HCT116 (cell line): Measurements from ENCODE around the gene MPV17. TPM values are rescaled to one million over a fixed set of nuclear protein-coding genes. Genes with fewer than 3 reads are reported as not detected.

Source experiments
- ATAC-seq: fragments of 200-7000 bp; cut with Tn5 transposase; 2 replicates; pipeline ENCODE4 v1.9.1; 2020; ENCODE audit warnings: mild to moderate bottlenecking, moderate library complexity
- BruUV-seq: library from RNA; stranded (reverse); fragments of 400-500 nt; replicated peaks from 2 replicates; lab custom pipeline; 2021; lab: Mats Ljungman, UMichigan
- CTCF ChIA-PET: fragments of 300-600 bp; sonication (Branson Sonifier 250); formaldehyde crosslinking; loops from one replicate; lab custom pipeline; 2021; ENCODE audit warnings: antibody characterized with exemption; lab: Charles Lee
- POLR2A ChIA-PET: fragments of 300-600, 350-600 bp; sonication (Branson Sonifier 250); formaldehyde crosslinking; loops from one replicate; lab custom pipeline; 2021; ENCODE audit warnings: antibody characterized with exemption; lab: Charles Lee
- RAD21 ChIA-PET, 2 experiments: fragments of 300-600 bp; sonication (Branson Sonifier 250); formaldehyde crosslinking; loops; one replicate each; lab custom pipeline; 2023; ENCODE audit warnings: low total read pairs in 2 of 2; ENCODE audit not compliant: uncharacterized antibody in 2 of 2, unreplicated experiment in 2 of 2, low non-redundant PET in 1 of 2; lab: Charles Lee
- DNase-seq: peaks from one replicate; pipeline ENCODE4 v3.0.0-alpha.2; 2010; ENCODE audit warnings: low read depth, low spot score
- H2AFZ ChIP-seq: fragments of 200-600 bp; shearing (Covaris generic), sonication (generic); 2 replicates; pipeline ENCODE4 v1.6.1; 2017; ENCODE audit warnings: low read depth, mixed run types, mixed read lengths, antibody characterized with exemption, low read length; ENCODE audit not compliant: poor library complexity, severe bottlenecking
- H3K27ac ChIP-seq: 2 replicates; pipeline ENCODE4 v1.5.1; 2012; ENCODE audit warnings: low read depth, low read length
- H3K27me3 ChIP-seq: fragments of 200-600 bp; sonication (generic); 2 replicates; pipeline ENCODE4 v1.6.1; 2016; ENCODE audit warnings: mixed run types, low read length, mixed read lengths; ENCODE audit not compliant: insufficient read depth
- H3K36me3 ChIP-seq, 2 experiments: fragments of 200-500 bp in 1 of 2; fragments of 200-600 bp in 1 of 2; sonication (Bioruptor generic) in 1 of 2; sonication (generic) in 1 of 2; 2 replicates each; pipeline versions ENCODE4 v1.5.1 to v1.6.1; 2014 to 2016; ENCODE audit warnings: low read length in 2 of 2, inconsistent platforms in 1 of 2, mixed read lengths in 1 of 2, mixed run types in 1 of 2; ENCODE audit not compliant: insufficient read depth in 2 of 2, control insufficient read depth in 1 of 2
- H3K4me1 ChIP-seq, 2 experiments: fragments of 200-600 bp in 1 of 2; sonication (generic) in 1 of 2; 2 replicates each; pipeline versions ENCODE4 v1.5.1 to v1.6.1; 2012 to 2017; ENCODE audit warnings: low read length in 2 of 2, inconsistent platforms in 1 of 2, mild to moderate bottlenecking in 1 of 2, mixed read lengths in 1 of 2, mixed run types in 1 of 2, moderate library complexity in 1 of 2; ENCODE audit not compliant: insufficient read depth in 2 of 2, control insufficient read depth in 1 of 2
- H3K4me2 ChIP-seq: fragments of 200-600 bp; sonication (generic); 2 replicates; pipeline ENCODE4 v1.6.1; 2017; ENCODE audit warnings: mixed run types, low read length, mixed read lengths
- H3K4me3 ChIP-seq, 2 experiments: fragments of 200-600 bp in 1 of 2; sonication (generic) in 1 of 2; replicated peaks in 1 of 2; 2 replicates each; pipeline ENCODE4 v1.5.1; 2011 to 2016; ENCODE audit warnings: low read length in 2 of 2, control low read depth in 1 of 2, low read depth in 1 of 2, mild to moderate bottlenecking in 1 of 2, mixed read lengths in 1 of 2, mixed run types in 1 of 2
- H3K79me2 ChIP-seq: fragments of 200-600 bp; sonication (generic); 2 replicates; pipeline ENCODE4 v1.6.1; 2017; ENCODE audit warnings: mild to moderate bottlenecking, mixed run types, low read length, moderate library complexity, mixed read lengths; ENCODE audit not compliant: insufficient read depth
- H3K9ac ChIP-seq: fragments of 200-600 bp; sonication (generic); 2 replicates; pipeline ENCODE4 v1.6.1; 2016; ENCODE audit warnings: low read length, mixed read lengths
- H3K9me2 ChIP-seq: fragments of 200-600 bp; sonication (generic), shearing (Covaris generic); 2 replicates; pipeline ENCODE4 v1.6.1; 2017; ENCODE audit warnings: mixed run types, mild to moderate bottlenecking, moderate library complexity; ENCODE audit not compliant: insufficient read depth
- H3K9me3 ChIP-seq, 2 experiments: fragments of 200-500 bp in 1 of 2; fragments of 200-600 bp in 1 of 2; sonication (Bioruptor generic) in 1 of 2; sonication (generic) in 1 of 2; 2 replicates each; pipeline ENCODE4 v1.6.1; 2014 to 2017; ENCODE audit warnings: low read length in 2 of 2, mixed read lengths in 2 of 2, inconsistent platforms in 1 of 2, low read depth in 1 of 2, mild to moderate bottlenecking in 1 of 2, mixed run types in 1 of 2, moderate library complexity in 1 of 2; ENCODE audit not compliant: control insufficient read depth in 1 of 2, insufficient read depth in 1 of 2
- H4K20me1 ChIP-seq: fragments of 200-600 bp; sonication (generic), shearing (Covaris generic); 2 replicates; pipeline ENCODE4 v1.6.1; 2017; ENCODE audit warnings: mixed run types, mild to moderate bottlenecking, moderate library complexity; ENCODE audit not compliant: insufficient read depth
- CEBPB ChIP-seq: IDR thresholded peaks from 2 replicates; pipeline ENCODE4 v1.6.1; 2012; ENCODE audit warnings: low read depth
- FOSL1 ChIP-seq: IDR thresholded peaks from 2 replicates; pipeline ENCODE4 v1.6.1; 2012; ENCODE audit warnings: low read depth
- JUND ChIP-seq: IDR thresholded peaks from 2 replicates; pipeline ENCODE4 v1.6.1; 2012
- MAX ChIP-seq: IDR thresholded peaks from 2 replicates; pipeline ENCODE4 v1.6.1; 2012
- RAD21 ChIP-seq: IDR thresholded peaks from 2 replicates; pipeline ENCODE4 v1.6.1; 2012; ENCODE audit warnings: low read depth, mild to moderate bottlenecking
- SP1 ChIP-seq: IDR thresholded peaks from 2 replicates; pipeline ENCODE4 v1.6.1; 2012; ENCODE audit warnings: low read depth
- SRF ChIP-seq: IDR thresholded peaks from 2 replicates; pipeline ENCODE4 v1.6.1; 2012; ENCODE audit warnings: low read depth
- YY1 ChIP-seq: IDR thresholded peaks from 2 replicates; pipeline ENCODE4 v1.6.1; 2011; ENCODE audit warnings: low read length, low read depth, moderate library complexity, mild to moderate bottlenecking; ENCODE audit not compliant: insufficient replicate concordance; ENCODE audit errors: extremely low read depth
- intact Hi-C: fragments of 100-400 bp; cut with micrococcal nuclease; formaldehyde crosslinking; loops from 2 replicates; pipeline ENCODE4 v1.10.0; 2022
- total RNA-seq: library from RNA; stranded (reverse); gene quantifications from one replicate; pipeline ENCODE4 v1.2.1, GENCODE V29; 2021; ENCODE audit not compliant: unreplicated experiment
- TF ChIP-seq, protein P1 (sequence below): IDR thresholded peaks from 2 replicates; pipeline ENCODE4 v1.6.1; 2011; ENCODE audit warnings: mild to moderate bottlenecking, low read length, moderate library complexity; ENCODE audit not compliant: insufficient replicate concordance; ENCODE audit errors: extremely low read depth

The MPV17 gene
- total RNA-seq, 1 experiment from 2014 or later = 55.4 TPM

GRCh38 chr2:27278010-27278409 is 44.9 kb downstream of the MPV17 start:
- POLR2A ChIA-PET = no interaction called here
- intact Hi-C loops = no loop called here
- Histone ChIP-seq H3K9me2 (no peaks in the 10 kb centered on the region), H3K9ac (no peak overlapping the region), H3K27ac (no peak overlapping the region), H2AFZ (no peak overlapping the region), H3K9me3 (no peaks in the 10 kb centered on the region), H3K79me2 (no peaks in the 10 kb centered on the region), H3K4me2 (no peak overlapping the region), H3K27me3 (no peaks in the 10 kb centered on the region), H3K4me3 (no peak overlapping the region), H3K4me1 (peaks cover 2 to 24% of the 10 kb centered on the region in 2 experiments; a peak in 3 of 4 replicates), H3K36me3 (no peaks in the 10 kb centered on the region), H4K20me1 (no peaks in the 10 kb centered on the region)
- TF ChIP-seq MAX = no peak
- no peak for TF ChIP-seq YY1
- TF ChIP-seq FOSL1 = no peak
- TF ChIP-seq RAD21 = no peak
- TF ChIP-seq, protein P1, sequence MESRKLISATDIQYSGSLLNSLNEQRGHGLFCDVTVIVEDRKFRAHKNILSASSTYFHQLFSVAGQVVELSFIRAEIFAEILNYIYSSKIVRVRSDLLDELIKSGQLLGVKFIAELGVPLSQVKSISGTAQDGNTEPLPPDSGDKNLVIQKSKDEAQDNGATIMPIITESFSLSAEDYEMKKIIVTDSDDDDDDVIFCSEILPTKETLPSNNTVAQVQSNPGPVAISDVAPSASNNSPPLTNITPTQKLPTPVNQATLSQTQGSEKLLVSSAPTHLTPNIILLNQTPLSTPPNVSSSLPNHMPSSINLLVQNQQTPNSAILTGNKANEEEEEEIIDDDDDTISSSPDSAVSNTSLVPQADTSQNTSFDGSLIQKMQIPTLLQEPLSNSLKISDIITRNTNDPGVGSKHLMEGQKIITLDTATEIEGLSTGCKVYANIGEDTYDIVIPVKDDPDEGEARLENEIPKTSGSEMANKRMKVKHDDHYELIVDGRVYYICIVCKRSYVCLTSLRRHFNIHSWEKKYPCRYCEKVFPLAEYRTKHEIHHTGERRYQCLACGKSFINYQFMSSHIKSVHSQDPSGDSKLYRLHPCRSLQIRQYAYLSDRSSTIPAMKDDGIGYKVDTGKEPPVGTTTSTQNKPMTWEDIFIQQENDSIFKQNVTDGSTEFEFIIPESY = no peak
- TF ChIP-seq CEBPB = no peak
- no peak for TF ChIP-seq SP1
- TF ChIP-seq JUND = no peak
- TF ChIP-seq SRF = no peak
- DNase-seq = no peak
- RAD21 ChIA-PET = no interaction called here
- no TSS peak for BruUV-seq
- CTCF ChIA-PET = interaction anchor here (5.6 kb wide), 1 partner anchor 14 kb away, joined by 50 read pairs; no protein-coding TSS in a partner anchor
- ATAC-seq = no peak
